Right atrium auricular region (tissue), 2 donors: ENCODE results near the gene GSDME. TPM values are rescaled to one million over a fixed set of nuclear protein-coding genes. Genes with fewer than 3 reads are reported as not detected.

Experiments
- DNase-seq: peaks from one replicate; pipeline ENCODE4 v3.0.0-alpha.2; 2019; ENCODE audit warnings: low spot score
- H3K27ac ChIP-seq, 2 donors: fragments of 200-600 bp; sonication (generic); 1 replicate in 1 of 2; 2 replicates in 1 of 2; pipeline ENCODE4 v1.5.1; 2016 to 2019
- H3K27me3 ChIP-seq, 2 donors: fragments of 200-600 bp; sonication (generic); one replicate each; pipeline versions ENCODE4 v1.5.1 to v1.6.0; 2017 to 2019
- H3K36me3 ChIP-seq: fragments of 200-600 bp; sonication (generic); one replicate; pipeline ENCODE4 v1.5.1; 2016
- H3K4me1 ChIP-seq, 2 donors: fragments of 200-600 bp; sonication (generic); one replicate each; pipeline versions ENCODE4 v1.5.1 to v1.6.0; 2017 to 2019
- H3K4me3 ChIP-seq, 2 donors: fragments of 200-600 bp; sonication (generic); 1 replicate in 1 of 2; 2 replicates in 1 of 2; pipeline ENCODE4 v1.5.1; 2017 to 2019; ENCODE audit warnings: mild to moderate bottlenecking in 1 of 2, moderate library complexity in 1 of 2
- H3K9me3 ChIP-seq, 2 donors: fragments of 200-600 bp; sonication (generic); one replicate each; pipeline ENCODE4 v1.5.1; 2019
- total RNA-seq, 2 donors: library from RNA; depleted of rRNA; stranded (reverse); fragments of >200 nt; gene quantifications; one replicate each; pipeline ENCODE4 v1.1.0, GENCODE V29; 2016
- TF ChIP-seq, protein P1 (sequence below), 2 donors: fragments of 200-600 bp; sonication (generic); IDR thresholded peaks; one replicate each; pipeline ENCODE4 v1.5.1; 2019; ENCODE audit warnings: antibody characterized with exemption in 2 of 2

The GSDME gene
- total RNA-seq, 2 donors from 2014 or later: 7.7 to 11.9 TPM

DNA sequence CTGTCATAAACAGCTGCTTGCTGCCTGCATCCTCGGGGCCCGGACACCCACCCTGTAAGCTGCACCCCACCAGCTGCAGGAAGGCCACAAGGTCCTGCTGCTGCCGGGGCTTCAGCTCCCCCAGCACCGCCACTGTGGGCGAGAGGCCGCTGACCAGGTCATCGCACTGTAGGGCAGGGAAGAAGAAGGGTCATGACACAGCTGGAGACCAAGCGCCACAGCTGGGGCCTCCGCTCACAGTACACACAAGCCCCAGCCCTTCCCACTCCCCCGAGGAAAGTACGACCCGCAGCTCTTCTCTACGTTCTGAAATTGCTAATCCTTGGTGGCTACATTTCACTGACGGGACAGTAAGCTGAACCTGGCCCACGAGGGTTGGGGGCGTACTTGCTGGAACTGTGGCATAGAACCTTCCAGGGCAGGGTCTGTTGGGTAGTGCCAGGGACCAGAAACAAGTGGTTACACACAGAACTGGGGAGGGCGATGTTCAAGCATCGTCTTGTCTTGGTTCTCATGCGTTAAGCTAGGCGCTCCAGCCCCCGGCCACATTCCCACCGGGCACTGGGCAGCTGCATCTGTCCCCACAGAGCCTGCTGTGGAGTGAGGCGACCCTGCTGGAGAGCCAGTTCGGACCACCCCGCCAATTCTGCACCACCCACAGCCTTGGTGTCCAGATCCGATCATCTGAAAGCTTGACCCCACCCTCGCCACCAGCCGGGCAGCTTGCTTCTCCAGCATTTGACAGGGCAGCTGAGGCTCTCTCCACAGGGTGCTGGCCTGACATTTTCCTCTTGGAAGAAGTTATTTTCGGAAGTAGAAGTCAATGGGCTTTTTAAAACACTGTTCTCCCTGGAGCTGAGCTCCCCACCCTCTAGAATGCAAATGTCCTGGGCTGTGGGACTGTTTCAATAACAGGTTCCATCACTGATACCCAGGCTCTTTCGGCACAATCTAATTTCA lies 50.8 kb downstream of the GSDME start:
- no peak overlapping the region for H3K4me3 ChIP-seq
- no peaks in the 10 kb centered on the region for H3K9me3 ChIP-seq
- no peak for DNase-seq
- H3K27me3 ChIP-seq: no peaks in the 10 kb centered on the region
- TF ChIP-seq, protein P1, sequence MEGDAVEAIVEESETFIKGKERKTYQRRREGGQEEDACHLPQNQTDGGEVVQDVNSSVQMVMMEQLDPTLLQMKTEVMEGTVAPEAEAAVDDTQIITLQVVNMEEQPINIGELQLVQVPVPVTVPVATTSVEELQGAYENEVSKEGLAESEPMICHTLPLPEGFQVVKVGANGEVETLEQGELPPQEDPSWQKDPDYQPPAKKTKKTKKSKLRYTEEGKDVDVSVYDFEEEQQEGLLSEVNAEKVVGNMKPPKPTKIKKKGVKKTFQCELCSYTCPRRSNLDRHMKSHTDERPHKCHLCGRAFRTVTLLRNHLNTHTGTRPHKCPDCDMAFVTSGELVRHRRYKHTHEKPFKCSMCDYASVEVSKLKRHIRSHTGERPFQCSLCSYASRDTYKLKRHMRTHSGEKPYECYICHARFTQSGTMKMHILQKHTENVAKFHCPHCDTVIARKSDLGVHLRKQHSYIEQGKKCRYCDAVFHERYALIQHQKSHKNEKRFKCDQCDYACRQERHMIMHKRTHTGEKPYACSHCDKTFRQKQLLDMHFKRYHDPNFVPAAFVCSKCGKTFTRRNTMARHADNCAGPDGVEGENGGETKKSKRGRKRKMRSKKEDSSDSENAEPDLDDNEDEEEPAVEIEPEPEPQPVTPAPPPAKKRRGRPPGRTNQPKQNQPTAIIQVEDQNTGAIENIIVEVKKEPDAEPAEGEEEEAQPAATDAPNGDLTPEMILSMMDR (IDR thresholded peaks at IDR 0.05): no peak
- H3K36me3 ChIP-seq: no peaks in the 10 kb centered on the region
- peaks cover 0 to 44% of the 10 kb centered on the region in 2 donors for H3K4me1 ChIP-seq
- H3K27ac ChIP-seq: no peak overlapping the region

DNA sequence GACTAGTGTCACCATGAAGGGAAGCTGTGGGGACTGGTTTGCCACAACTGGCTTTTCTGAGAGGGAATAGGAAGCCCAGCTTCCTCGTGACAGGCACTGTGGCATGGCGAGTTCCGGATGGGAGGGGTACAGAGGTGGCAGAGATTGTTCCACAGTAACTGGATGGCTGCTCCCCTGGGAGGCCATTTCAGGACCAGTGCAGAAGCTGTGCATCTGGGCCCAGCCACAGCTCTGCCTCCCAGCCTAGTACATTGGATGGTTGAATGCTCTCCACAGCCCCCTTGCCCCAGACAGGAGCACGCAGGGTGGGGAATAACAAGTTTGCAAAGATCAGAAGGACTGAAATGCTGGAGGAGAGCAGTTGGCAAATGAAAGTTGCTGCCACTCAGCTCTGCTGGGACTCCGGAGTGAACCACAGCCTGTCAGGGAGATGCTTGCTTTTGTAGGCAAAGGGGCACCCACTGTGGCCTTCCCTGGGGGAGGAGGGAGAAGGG lies 51.8 kb downstream of the GSDME start:
- Histone ChIP-seq H3K4me1 (peaks cover 0 to 53% of the 10 kb centered on the region in 2 donors), H3K9me3 (no peaks in the 10 kb centered on the region), H3K4me3 (no peak overlapping the region), H3K27ac (no peak overlapping the region), H3K27me3 (no peaks in the 10 kb centered on the region), H3K36me3 (no peaks in the 10 kb centered on the region)
- no peak for DNase-seq
- TF ChIP-seq, protein P1 (IDR thresholded peaks at IDR 0.05): no peak

DNA sequence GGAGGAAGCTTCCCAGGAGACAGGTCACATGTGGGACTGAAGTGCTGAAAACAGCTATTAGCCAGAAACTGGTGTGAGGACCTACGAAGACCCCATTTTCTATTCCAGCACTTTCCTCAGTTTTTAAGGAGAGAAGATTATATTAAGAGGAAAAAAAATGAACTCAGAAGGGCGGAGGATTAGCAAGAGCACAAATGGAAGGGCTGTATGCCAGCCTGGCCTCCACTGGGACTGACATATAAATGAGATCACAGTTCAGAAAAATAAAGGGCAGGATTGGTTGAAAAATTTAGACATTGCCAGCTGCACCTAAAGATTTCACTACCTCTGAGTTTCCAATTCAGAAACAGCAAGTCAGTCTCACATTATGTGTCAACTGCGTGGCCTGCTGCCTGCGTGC lies 53.0 kb downstream of the GSDME start:
- DNase-seq: no peak
- Histone ChIP-seq H3K27me3 (no peaks in the 10 kb centered on the region), H3K9me3 (no peaks in the 10 kb centered on the region), H3K27ac (no peak overlapping the region), H3K4me3 (no peak overlapping the region), H3K36me3 (no peaks in the 10 kb centered on the region), H3K4me1 (peaks cover 0 to 53% of the 10 kb centered on the region in 2 donors)
- TF ChIP-seq, protein P1 (IDR thresholded peaks at IDR 0.05): no peak

DNA sequence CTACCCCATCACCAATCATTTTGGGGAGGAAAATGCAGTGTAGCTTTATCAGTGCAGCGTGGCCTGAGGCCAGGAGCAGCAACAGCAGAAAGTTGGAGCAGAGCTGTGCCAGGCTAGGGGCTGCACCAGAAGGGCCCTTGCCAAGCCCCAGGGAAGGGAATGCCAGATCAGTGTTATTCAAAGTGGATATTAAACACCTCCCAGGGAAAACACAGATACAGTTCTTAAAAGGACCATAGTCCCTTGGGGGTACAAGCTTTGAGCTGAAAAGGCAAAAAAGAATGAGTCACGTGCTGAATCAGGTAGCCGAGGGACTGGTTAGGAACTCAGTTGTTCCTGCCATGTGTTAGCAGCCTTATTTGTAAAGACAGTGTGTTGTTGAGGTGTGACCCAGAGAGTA lies 54.0 kb downstream of the GSDME start:
- Histone ChIP-seq H3K9me3 (no peaks in the 10 kb centered on the region), H3K4me1 (peaks cover 0 to 53% of the 10 kb centered on the region in 2 donors), H3K27ac (no peak overlapping the region), H3K36me3 (no peaks in the 10 kb centered on the region), H3K4me3 (no peak overlapping the region), H3K27me3 (no peaks in the 10 kb centered on the region)
- DNase-seq: no peak
- TF ChIP-seq, protein P1 (IDR thresholded peaks at IDR 0.05): no peak

DNA sequence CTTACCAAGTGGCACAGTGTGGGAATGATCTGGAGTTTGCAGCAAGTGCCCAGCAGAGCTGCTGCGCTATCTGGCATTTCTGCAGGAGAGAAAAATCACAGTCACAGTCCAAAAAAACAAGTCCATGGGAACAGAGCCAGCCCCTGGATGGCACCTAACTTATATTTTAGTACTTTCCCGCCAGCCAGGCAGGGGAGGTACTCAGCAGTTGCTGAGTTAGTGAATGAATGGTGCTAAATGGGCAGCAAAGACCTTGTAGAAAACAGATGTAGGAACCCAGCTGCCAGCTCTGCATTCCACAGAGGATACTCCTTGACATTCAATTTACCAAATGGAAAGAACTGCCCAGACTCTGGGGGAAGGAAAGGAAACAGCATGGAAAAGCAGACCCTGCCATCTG lies 54.5 kb downstream of the GSDME start:
- TF ChIP-seq, protein P1 (IDR thresholded peaks at IDR 0.05): no peak
- H3K27ac ChIP-seq: no peak overlapping the region
- peaks cover 0 to 53% of the 10 kb centered on the region in 2 donors for H3K4me1 ChIP-seq
- DNase-seq: no peak
- H3K9me3 ChIP-seq: no peaks in the 10 kb centered on the region
- H3K27me3 ChIP-seq: no peaks in the 10 kb centered on the region
- no peaks in the 10 kb centered on the region for H3K36me3 ChIP-seq
- no peak overlapping the region for H3K4me3 ChIP-seq
